Stimulated activated CD4-positive, alpha-beta T cell treated with anti-CD3 and anti-CD28 coated beads, TNF-alpha, amount 100 ng/mL, for 1 hour (primary cell): ENCODE results near the gene QSOX1.

Source experiments
- DNase-seq, 3 donors: peaks; one replicate each; pipeline ENCODE4 v3.0.0-alpha.2; 2020; ENCODE audit warnings: low read depth in 3 of 3, low spot score in 1 of 3

The QSOX1 gene

GRCh38 chr1:180232521-180233043 lies 77.9 kb downstream of the QSOX1 start:
- no peak for DNase-seq

GRCh38 chr1:180233191-180234011 lies 78.7 kb downstream of the QSOX1 start:
- DNase-seq, result no peak

GRCh38 chr1:180234369-180235076 lies 79.9 kb downstream of the QSOX1 start:
- no peak for DNase-seq

- DNase-seq, result no peak
Measured at GRCh38 chr1:180235077-180235501, 80.4 kb downstream of the QSOX1 start.

GRCh38 chr1:180235502-180236239 lies 81.0 kb downstream of the QSOX1 start:
- DNase-seq, result no peak

- DNase-seq, result no peak
Measured at GRCh38 chr1:180236698-180237509, 82.2 kb downstream of the QSOX1 start.

GRCh38 chr1:180237869-180238476 lies 83.3 kb downstream of the QSOX1 start:
- no peak for DNase-seq

GRCh38 chr1:180238675-180239074 lies 84.0 kb downstream of the QSOX1 start:
- DNase-seq, result no peak

- no peak for DNase-seq
Measured at GRCh38 chr1:180239145-180240096, 84.8 kb downstream of the QSOX1 start.

GRCh38 chr1:180241716-180242544 lies 87.3 kb downstream of the QSOX1 start:
- DNase-seq, result no peak

GRCh38 chr1:180243517-180244221 lies 89.0 kb downstream of the QSOX1 start:
- no peak for DNase-seq

GRCh38 chr1:180244840-180245239 lies 90.2 kb downstream of the QSOX1 start:
- no peak for DNase-seq

- DNase-seq, result no peak
Measured at GRCh38 chr1:180246579-180246978, 91.9 kb downstream of the QSOX1 start.

- DNase-seq, result no peak
Measured at GRCh38 chr1:180247061-180247460, 92.4 kb downstream of the QSOX1 start.

- no peak for DNase-seq
Measured at GRCh38 chr1:180247580-180247979, 92.9 kb downstream of the QSOX1 start.

- DNase-seq, result no peak
Measured at GRCh38 chr1:180248176-180248575, 93.5 kb downstream of the QSOX1 start.
